IPS DF 19.7 (cell line): ENCODE results near the gene HNRNPL.
"Not testable (repeated sequence)": the region's sequence is repeated elsewhere in the genome, so short reads cannot be mapped to it uniquely, and the experiment has no call there.

Experiments
- DNase-seq: peaks from one replicate; pipeline ENCODE4 v3.0.0-alpha.2; 2013; ENCODE audit warnings: low read depth, low spot score

Gene HNRNPL

DNA sequence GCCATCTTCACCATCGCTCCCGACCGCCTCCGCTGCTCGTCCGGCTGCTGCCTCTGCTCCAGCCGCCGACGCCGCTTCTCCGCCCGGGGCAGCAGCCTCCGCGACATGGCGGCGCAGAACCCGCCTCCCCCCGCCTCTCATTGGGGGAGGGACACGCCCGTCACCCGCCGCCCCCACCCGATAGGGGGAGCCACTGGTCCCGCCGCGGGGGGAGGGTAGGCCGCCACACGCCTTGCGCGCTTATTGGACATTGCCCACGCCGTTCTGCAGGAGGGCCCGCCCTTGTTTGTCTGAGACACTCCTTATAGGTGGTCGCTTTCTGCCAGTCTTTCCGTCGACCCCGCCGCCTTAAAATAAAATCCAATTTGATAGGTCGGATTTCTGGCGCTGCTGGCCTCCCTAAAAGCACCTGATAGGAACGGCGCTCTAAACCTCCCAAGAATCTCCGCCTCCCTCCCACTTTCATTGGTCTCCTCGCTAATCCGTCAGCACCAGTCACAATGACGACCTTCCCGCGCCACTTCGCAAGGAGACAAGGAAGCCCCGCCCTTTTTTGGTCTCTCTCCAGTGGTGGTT lies at the start of gene HNRNPL:
Gene HNRNPL (minus strand): TSS at position 127 of the 576 bp plus-strand sequence. CDS start 20 bp downstream, at position 107.
- peak; percentile 100 for DNase-seq

DNA sequence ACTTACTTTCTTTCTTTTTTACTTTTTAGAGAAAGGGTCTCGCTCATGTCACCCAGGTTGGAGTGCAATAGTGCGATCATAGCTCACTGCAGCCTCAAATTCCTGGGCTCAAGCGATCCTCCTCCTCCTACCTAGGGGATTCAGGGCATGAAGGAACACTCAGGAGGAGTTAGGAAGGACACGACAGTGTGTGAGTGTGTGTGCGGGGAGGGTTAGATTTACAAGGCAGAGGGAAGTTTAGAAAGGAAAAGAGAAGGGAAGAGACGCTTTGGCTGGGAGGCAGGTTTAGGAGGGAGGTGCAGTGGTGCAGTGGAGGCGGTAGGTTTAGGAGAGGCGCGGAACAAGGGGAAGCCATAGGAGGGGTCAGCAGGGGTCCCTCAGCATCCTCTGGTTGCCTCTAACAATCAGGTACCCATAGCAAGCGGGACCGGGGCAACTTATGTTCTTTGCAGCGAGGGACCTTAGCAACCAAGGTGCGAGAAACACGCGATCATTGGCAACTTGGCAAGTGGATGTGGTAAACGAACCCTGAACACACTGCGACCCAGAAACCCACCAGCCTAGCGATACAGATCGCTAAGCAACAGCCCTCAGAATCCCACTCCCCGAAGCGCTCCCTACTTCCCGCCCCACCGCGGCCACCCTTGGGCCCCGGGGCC lies 49.1 kb upstream of the HNRNPL start:
- DNase-seq, result no peak

DNA sequence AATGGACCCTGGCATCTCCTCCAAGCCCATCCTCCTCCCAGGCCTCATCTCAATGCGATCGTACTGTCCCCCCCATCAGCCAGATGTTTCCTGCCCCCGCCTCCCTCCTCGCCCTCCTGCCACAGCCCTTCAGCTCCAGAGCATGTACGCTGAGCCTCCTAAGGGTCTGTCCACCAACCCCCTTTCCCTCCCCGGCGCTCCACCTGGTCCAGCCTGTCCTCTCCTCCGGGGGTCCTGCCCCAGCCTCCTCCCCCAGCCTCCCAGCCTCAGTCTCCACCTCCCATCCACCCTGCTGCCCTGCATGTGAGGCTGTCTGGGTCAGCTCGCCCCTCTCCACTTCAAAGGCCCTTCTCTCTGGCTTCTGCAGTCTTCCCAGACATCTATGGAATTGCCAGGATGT lies 45.2 kb upstream of the HNRNPL start:
- DNase-seq, result no peak

DNA sequence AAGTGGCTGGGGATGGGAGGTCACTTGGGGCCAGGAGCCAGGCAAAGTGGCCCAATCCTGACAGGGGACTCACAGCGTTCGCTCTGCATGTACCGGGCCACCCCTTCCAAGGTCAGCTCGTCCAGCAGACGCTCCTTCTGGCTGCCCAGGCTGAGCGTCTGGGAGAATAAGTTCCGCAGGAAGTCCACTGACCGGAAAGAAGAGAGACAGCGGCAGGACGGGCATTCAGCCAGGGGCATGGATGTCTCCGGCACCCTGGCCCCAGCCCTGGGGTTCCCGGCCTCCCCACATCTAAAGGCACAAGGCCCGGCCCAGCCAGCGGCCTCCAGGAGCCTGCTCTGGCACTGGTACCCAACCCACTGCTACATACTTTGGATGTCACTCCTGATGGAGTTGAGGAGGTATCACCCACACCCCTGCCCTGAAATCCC lies 43.6 kb upstream of the HNRNPL start:
- DNase-seq, result no peak

DNA sequence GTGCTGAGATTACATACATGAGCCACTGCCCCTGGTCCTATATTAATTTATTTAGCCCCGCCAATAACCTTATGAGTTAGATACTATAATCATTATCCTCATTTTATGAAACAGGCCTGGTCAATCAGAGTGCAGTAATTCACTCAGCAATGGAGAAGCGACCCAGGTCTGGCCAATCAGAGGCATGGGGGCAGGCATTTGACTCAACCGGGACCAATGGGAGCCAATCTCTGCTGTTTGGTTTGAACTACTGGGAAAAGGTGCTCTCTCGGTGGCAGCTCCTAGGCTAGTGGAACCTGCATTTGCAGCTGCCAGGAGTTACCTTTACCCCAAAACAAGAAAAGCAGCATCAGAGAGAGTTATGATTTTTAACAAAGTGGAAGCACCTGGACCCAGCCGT lies 43.1 kb upstream of the HNRNPL start:
- DNase-seq, result no peak

DNA sequence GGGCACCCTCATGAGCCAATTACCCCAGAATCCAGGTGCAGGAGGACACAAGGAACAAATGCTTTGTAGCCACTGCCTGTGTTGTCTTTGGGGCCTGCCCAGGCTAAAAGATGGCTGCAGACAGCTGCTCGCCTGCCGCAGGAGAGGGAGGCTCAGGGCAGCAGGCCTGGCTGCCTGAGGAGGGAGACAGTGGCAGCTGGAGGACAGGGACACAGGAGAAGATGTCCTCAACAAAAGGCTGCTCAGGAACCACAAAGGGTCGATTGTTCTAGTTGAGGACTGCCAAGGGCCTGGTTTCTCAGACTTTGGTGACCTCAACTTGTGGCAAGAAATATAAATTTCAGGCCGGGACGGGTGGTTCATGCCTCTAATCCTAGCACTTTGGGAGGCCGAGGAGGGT lies 42.0 kb upstream of the HNRNPL start:
- no peak for DNase-seq

DNA sequence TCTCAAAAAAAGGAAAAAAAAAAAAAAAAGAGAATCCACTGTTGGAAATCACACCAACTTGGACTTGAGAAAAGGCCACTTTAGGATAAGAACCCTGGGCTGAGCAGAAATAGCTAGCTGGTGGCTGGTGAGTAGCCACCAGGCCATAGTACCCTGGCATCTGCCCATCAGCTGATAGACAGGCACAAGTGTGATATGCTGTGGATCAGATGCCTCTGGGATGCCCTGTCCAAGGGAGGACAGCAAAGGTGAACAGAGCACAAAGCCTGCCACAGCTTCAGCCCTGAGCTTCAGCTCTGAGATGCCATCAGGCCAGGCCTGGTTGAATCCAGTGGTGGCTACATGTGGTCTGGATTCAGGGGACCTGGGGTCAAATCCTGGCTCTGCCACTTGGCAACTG lies 40.9 kb upstream of the HNRNPL start:
- DNase-seq, result no peak

DNA sequence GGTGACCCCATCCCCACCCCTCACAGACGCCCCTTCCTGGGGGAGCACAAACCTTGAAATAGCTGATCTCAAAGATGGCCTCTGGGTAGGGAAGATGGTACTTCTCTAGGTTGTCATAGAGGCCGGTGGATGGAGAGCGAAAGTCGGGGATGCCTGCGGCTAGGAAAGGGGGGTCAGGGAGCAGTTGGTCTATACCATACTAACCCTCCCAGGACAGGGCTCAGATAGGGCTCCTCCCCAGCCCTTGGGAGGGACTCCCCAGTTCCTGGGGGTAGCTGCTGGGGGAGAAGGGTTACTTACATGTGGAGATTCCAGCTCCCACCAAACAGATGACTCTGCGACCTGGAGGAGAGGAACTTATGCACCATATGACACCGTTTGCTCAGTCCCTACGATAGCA lies 40.0 kb upstream of the HNRNPL start:
- DNase-seq, result no peak

DNA sequence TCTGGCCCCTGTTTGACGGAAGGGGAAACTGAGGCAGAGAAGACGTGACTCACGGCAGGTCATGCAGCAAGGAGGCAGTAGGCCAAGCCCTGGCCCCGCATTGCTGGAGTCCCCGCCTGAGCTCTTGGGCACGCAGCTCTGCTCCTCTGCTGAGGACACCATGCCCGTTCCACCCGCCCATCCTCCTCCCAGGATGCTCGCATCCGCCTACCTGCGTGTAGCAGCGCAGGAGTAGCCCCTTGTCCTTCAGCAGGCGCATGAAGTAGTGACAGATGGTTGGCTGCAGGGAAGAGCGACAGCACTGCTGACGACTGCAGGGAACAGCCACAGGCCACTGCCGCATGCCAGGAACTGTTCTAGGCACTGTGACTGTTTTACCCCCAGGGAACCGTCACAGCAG lies 39.1 kb upstream of the HNRNPL start:
- no peak for DNase-seq

DNA sequence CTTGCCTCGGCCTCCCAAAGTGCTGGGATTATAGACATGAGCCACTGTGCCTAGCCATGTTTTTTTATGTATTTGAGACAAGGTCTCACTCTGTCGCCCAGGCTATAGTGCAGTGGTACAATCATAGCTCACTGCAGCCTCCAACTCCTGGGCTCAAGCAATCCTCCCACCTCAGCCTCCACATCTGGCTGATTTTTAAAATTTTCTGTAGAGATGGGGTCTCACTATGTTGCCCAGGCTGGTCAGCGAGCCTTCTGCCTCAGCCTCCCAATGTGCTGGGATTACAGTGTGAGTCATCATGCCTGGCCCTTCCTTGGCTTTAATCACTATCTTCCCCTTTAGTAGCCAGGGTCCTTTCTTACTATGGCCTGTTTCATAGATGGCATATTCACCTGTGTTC lies 34.9 kb upstream of the HNRNPL start:
- not testable (repeated sequence) for DNase-seq

DNA sequence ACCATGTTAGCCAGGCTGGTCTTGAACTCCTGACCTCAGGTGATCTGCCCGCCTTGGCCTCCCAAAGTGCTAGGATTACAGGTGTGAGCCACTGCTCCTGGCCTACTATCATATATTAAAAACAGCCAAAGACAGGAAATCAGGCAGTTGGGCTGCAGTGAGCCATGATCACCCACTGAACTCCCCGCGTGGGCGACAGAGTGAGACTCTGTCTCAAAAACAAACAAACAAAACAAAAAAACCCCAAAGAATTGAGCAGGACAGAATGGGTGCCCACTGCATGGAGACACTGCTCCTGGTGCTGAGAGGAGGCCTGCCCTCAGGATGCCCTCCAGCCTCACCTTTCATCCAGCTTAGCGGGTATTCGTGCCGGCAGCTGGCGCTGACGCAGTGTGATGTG lies 33.5 kb upstream of the HNRNPL start:
- no peak for DNase-seq

DNA sequence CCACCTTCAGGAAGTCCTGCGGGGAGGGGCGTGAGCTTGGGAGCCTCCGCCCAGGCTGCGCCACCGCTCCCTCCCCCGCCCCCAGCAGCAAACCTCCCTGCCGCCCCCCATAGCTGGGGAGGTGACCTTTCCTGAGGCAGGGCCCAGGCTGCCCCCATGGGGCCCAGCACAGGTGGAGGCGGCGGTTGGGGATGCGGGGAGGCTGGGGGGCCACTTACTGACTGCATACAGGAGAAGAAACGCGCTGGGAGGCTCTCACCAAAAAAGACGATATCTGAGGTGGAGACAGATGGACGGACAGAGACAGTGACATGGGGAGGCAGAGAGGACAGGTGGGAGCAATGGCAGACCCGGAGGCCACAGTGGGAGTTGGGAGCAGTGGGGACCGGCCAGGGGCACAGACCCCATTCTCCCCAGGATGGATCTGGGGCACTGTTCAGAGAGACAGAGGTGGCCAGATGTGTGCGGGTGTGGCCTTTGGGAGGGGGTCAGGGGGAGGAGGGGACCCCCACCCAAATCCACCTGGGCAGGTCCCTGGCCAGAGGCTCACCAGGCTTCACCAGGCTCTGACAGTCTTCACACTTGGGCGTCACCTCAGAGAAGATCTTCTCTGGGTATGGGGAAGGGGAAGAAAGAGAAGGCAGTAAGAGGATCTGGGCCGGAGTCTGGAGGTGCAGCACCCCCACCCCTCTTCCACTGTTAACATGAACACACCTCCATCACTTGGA lies 31.3 kb upstream of the HNRNPL start:
- no peak for DNase-seq

DNA sequence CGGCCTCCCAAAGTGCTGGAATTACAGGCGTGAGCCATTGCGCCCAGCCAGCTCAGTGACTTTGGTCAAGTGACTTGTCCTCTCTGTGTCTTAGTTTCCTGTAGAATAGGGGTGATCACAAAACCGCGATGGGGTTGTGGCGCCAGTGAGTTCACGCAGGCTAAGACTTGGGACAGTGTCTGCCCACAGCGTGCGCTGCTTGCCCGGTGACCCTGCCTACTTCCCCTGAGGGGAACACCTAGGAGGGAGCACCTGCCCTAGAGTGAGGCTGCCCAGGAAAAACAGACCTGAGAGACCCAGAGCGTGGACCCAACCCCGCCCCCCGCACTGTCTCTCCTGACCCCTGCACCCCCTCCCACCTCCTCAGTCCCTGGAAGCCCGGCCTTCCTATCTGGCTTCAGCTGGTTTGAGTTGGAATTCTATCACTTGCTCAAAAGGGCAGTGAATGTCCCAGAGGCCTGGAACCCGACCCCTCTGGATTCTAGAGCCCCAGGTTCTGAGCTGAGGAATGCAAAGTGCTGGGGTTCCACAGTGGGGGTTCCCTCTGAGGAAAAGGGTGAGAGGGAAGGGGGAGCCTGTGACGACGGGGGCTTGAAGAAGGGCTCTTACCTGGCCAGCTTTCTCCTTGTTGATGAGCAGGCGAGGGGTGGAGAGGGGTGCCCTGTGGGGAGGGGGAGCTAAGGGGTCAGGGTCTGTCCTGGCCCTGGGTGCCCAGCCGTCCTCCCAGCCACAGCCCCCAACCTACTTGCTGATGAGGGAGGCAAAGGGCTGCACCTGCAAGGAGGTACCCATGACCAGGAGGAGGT lies 30.5 kb upstream of the HNRNPL start:
- DNase-seq, result no peak

DNA sequence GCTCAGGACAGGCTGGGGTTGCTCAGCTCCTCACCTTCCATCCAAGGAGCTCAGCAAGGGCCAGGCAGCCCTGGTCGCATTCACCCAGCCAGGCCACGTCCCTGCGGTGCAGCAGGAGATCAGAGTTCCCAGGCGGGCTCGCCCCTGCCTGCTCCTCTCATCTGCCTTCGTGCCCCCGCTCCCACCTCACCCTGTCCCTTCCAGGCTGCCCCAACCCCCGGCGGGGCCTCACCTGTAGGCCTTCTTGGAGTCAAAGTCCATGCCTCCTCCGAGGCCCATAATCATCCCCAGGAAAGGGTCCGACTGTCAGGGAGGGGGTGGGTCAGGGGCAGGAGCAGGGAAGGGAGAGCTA lies 29.6 kb upstream of the HNRNPL start:
- no peak for DNase-seq

DNA sequence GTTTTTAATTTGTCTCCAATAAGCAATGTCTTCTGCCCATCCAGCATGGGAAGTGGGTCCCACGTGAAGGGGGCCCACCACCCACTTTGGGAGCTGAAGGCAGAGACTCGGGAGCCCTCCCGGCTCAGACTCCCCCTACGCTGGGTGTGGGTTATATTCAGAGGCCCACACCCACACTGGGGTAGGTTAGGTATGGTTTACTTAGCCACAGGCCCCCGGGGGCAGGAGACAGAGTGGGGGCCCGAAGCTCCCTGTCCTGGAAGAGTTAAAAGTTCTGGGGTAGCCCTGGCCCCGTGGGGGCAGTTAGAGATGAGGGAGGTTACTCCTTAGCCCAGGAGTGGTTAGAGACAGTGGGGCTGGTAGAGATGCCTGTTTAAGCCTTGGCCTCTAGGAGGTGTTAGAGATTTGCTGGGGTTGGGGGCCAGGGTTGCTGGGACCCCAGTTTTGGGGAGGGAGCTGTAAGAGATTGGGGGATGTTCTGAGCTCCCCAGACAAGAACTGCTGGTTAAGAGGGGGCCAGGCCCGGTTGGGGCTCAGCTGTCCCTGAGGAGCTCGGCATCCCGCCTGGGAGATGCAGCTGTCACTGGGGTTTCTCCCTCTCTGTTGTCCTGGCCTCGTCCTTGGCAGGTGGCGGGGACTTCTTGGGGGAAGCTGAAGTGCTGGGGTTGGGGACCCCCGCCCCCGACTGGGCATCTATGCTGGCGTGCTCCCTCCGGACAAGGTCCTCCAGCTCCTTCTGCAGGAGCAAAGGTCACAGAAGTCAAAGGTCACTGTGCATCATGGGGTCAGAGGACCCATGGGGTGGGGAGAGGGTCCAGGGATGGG lies 29.0 kb upstream of the HNRNPL start:
- DNase-seq, result no peak

DNA sequence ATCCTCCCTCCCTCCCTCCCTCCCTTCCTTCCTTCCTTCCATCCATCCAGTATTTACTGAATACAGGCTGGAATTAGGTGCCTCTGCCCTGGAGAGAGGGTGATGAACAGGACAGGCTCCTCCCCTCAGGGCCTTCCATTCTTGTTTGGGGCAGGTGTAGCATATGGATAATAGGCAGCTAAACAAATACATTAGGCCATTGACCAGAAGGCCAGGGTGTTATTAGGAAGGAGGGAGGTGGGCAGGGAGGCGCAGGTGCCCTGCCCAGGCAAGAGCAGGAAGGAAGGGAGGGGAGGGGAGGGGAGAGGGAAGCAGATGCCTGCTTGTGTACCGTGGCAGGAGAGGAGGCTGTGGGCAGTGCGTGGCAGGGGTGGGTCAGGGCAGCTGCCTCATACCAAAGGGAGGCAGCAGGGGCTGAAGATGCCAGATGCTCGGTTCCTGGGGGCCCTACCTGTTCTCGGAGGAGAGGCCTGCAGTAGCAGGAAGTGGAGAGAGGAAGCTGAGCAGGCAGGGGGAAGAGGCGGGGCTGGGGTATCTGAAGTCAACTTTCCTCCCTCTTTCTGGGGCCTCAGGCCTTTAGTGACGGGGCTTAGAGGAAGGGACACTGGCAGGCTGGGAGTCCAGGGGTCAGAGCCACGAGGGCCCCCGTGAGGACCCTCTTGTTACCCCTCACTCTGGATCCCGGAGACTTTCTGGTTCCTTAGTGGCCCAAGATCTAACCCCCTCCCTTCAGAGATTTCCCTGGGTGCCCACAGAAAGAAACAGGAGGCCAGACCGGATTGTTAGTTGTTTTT lies 28.2 kb upstream of the HNRNPL start, which contains the start of gene RINL:
Gene RINL (minus strand): TSS at position 495 of the 794 bp plus-strand sequence. CDS start 1,533 bp downstream, outside the sequence.
- no peak for DNase-seq

DNA sequence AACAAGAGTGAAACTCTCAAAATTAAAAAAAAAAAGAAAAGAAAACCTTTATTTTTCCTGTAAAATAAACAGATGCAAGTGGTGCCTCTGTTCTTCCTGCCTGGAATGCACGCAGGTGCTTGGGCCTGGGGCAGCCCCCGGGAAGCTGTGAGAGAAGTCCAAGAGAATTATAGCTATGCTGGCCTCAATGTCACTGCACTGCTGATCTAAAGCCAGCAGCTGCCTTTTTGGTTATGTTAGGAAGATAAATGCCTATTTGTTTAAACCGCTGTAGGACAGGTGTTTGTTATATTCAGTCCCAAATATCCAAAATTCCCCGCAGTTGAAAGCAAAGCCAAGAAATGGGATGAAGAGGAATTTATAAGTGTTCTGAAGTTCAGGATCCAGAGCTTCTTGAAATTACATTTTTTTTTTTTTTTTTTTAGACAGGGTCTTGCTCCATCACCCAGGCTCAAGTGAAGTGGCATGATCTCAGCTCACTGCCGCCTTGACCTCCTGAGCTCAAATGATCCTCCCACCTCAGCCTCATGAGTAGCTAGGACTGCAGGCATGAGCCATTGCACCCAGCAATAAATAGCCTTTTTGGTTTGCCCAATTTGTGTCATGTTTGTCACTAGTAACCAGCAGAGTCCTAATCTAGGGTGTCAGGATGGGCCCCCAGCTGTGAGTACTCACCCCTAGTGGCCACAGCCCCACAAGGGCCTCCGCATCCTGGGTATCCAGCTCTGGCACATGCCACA lies 26.0 kb upstream of the HNRNPL start:
- DNase-seq, result no peak

DNA sequence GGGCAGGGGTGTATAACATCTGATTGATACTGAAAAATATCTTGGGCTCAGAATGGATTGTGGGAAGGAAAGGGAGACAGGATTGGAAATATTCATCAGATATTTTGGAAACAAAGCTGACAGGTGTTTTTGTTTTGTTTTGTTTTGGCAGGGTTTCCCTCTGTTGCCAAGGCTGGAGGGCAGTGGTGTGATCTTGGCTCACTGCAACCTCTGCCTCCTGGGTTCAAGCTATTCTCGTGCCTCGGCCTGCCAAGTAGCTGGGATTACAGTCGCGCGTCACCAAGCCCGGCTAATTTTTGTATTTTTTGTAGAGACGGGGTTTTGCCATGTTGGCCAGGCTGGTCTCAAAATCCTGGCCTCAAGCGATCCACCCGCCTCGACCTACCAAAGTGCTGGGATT lies 23.6 kb upstream of the HNRNPL start:
- not testable (repeated sequence) for DNase-seq

DNA sequence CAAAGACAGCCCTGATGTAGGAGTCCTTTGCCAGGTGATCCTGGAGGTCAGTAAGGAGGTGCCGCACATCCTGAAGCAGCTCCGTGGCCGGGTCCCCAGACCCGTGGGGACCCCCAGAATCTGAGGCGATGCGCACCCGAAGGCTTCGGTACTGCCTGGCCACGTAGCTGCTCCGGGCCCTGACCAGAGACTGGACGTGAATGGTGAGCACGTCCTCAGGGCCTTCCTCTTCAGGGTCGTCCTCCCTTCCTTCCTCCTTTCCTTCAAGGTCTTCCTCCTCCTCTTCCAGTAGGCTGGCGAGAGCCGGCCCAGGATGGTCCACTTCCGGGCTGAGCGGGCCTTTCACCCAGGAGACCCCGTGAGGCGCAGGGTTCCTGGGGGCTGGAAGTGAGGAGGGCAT lies 20.8 kb upstream of the HNRNPL start:
- DNase-seq, result no peak
